ENCODE data around the gene SEMA4A. TPM values are rescaled to one million over a fixed set of nuclear protein-coding genes. Genes with fewer than 3 reads are reported as not detected.

SEMA4A gene
- total RNA-seq, 1 experiment from 2014 or later, result 46.7 TPM

GRCh38 chr1:156140879-156141707 lies 12.3 kb upstream of the SEMA4A start:
- Histone ChIP-seq H4K20me1 (ENCODE audit: insufficient read depth, low read depth, low read length) (no peaks in the 10 kb centered on the region), H3K4me2 (ENCODE audit: low read depth, low read length, poor library complexity, severe bottlenecking) (no peak overlapping the region), H3K27ac (ENCODE audit: low read length) (no peak overlapping the region), H3K79me2 (ENCODE audit: low read length) (no peaks in the 10 kb centered on the region), H3K4me3 (ENCODE audit: low read length) (no peak overlapping the region), H3K9me2 (replicated peaks; ENCODE audit: insufficient read depth, low read length) (no peaks in the 10 kb centered on the region), H3K9ac (ENCODE audit: low read length) (no peak overlapping the region), H3K9me3 (ENCODE audit: low read length) (no peaks in the 10 kb centered on the region), H3K36me3 (ENCODE audit: insufficient read depth, low read length) (no peaks in the 10 kb centered on the region), H2AFZ (ENCODE audit: low read length) (no peak overlapping the region), H3K27me3 (ENCODE audit: low read length) (no peaks in the 10 kb centered on the region), H3K4me1 (ENCODE audit: low read length) (peaks cover 3% of the 10 kb centered on the region)
- peak; percentile 67 for DNase-seq

- Histone ChIP-seq H3K4me3 (ENCODE audit: low read length) (no peak overlapping the region), H3K9ac (ENCODE audit: low read length) (no peak overlapping the region), H3K4me1 (ENCODE audit: low read length) (peaks cover 32% of the 10 kb centered on the region), H3K79me2 (ENCODE audit: low read length) (no peaks in the 10 kb centered on the region), H3K36me3 (ENCODE audit: insufficient read depth, low read length) (no peaks in the 10 kb centered on the region), H3K9me3 (ENCODE audit: low read length) (no peaks in the 10 kb centered on the region), H2AFZ (ENCODE audit: low read length) (no peak overlapping the region), H3K27me3 (ENCODE audit: low read length) (no peaks in the 10 kb centered on the region), H3K27ac (ENCODE audit: low read length) (no peak overlapping the region), H3K9me2 (replicated peaks; ENCODE audit: insufficient read depth, low read length) (no peaks in the 10 kb centered on the region), H4K20me1 (ENCODE audit: insufficient read depth, low read depth, low read length) (no peaks in the 10 kb centered on the region), H3K4me2 (ENCODE audit: low read depth, low read length, poor library complexity, severe bottlenecking) (no peak overlapping the region)
- no peak for DNase-seq
These were observed 9.5 kb upstream of the SEMA4A start for GRCh38 chr1:156143765-156144489.

DNA sequence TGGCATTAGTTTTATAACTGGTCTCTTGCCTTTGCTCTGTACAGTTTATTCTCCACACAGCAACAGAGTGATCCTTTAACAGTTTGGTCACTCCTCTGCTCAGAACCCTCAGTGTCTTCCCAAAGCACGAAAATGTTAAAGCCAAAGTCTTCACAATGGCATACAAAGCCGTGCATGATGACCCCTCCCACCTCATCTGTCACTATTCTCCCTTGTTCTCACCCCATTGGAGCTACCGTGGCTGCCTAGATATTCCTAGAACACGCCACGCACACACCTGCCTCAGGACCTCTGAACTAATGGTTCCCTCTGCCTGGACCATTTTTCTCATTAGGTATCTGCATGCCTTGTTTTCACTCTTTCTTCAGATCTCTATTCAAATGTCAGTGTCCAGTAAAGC lies 8.6 kb upstream of the SEMA4A start:
- no peaks in the 10 kb centered on the region for H4K20me1 ChIP-seq (ENCODE audit: insufficient read depth, low read depth, low read length)
- H3K27ac ChIP-seq (ENCODE audit: low read length), result no peak overlapping the region
- no peaks in the 10 kb centered on the region for H3K27me3 ChIP-seq (ENCODE audit: low read length)
- no peak for DNase-seq
- H3K9me3 ChIP-seq (ENCODE audit: low read length), result no peaks in the 10 kb centered on the region
- H3K9ac ChIP-seq (ENCODE audit: low read length), result no peak overlapping the region
- H3K4me1 ChIP-seq (ENCODE audit: low read length), result peaks cover 40% of the 10 kb centered on the region
- no peak overlapping the region for H2AFZ ChIP-seq (ENCODE audit: low read length)
- H3K79me2 ChIP-seq (ENCODE audit: low read length), result no peaks in the 10 kb centered on the region
- H3K36me3 ChIP-seq (ENCODE audit: insufficient read depth, low read length), result no peaks in the 10 kb centered on the region
- H3K4me3 ChIP-seq (ENCODE audit: low read length), result no peak overlapping the region
- no peak overlapping the region for H3K4me2 ChIP-seq (ENCODE audit: low read depth, low read length, poor library complexity, severe bottlenecking)
- H3K9me2 ChIP-seq (replicated peaks; ENCODE audit: insufficient read depth, low read length), result no peaks in the 10 kb centered on the region

DNA sequence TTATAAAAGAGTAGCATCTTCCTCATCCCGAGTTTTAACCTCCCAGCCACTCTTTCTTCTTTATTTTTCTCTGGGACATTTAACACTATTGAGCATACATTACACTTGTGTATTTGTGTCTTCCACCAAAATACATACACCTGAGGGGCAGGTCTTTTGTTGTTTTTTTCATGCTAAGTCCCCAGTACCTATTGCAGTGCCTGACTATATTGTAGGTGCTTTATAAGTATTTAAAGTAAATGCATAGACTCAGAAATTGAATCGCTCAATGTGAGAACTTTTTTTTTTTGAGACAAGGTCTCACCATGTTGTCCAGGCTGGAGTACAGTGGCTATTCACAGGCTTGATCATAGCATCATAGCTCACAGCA lies 7.8 kb upstream of the SEMA4A start:
- no peaks in the 10 kb centered on the region for H3K9me3 ChIP-seq (ENCODE audit: low read length)
- H3K27me3 ChIP-seq (ENCODE audit: low read length), result no peaks in the 10 kb centered on the region
- H3K9me2 ChIP-seq (replicated peaks; ENCODE audit: insufficient read depth, low read length), result no peaks in the 10 kb centered on the region
- H4K20me1 ChIP-seq (ENCODE audit: insufficient read depth, low read depth, low read length), result no peaks in the 10 kb centered on the region
- H3K4me3 ChIP-seq (ENCODE audit: low read length), result no peak overlapping the region
- H3K79me2 ChIP-seq (ENCODE audit: low read length), result no peaks in the 10 kb centered on the region
- H3K4me2 ChIP-seq (ENCODE audit: low read depth, low read length, poor library complexity, severe bottlenecking), result peak overlapping the region; percentile 60
- peak overlapping the region; percentile 8; the same call in 1 of the 2 replicates for H3K9ac ChIP-seq (ENCODE audit: low read length)
- no peak for DNase-seq
- H3K27ac ChIP-seq (ENCODE audit: low read length), result no peak overlapping the region
- H2AFZ ChIP-seq (ENCODE audit: low read length), result no peak overlapping the region
- peaks cover 49% of the 10 kb centered on the region for H3K4me1 ChIP-seq (ENCODE audit: low read length)
- H3K36me3 ChIP-seq (ENCODE audit: insufficient read depth, low read length), result no peaks in the 10 kb centered on the region

- Histone ChIP-seq H3K36me3 (ENCODE audit: insufficient read depth, low read length) (no peaks in the 10 kb centered on the region), H3K9me2 (replicated peaks; ENCODE audit: insufficient read depth, low read length) (no peaks in the 10 kb centered on the region), H3K4me3 (ENCODE audit: low read length) (peak overlapping the region; percentile 49), H3K9ac (ENCODE audit: low read length) (peak overlapping the region; percentile 47), H3K27ac (ENCODE audit: low read length) (peak overlapping the region; percentile 8; the same call in 1 of the 2 replicates), H3K4me1 (ENCODE audit: low read length) (peaks cover 54% of the 10 kb centered on the region), H2AFZ (ENCODE audit: low read length) (peak overlapping the region; percentile 43; the same call in 1 of the 2 replicates), H3K27me3 (ENCODE audit: low read length) (no peaks in the 10 kb centered on the region), H3K79me2 (ENCODE audit: low read length) (no peaks in the 10 kb centered on the region), H4K20me1 (ENCODE audit: insufficient read depth, low read depth, low read length) (no peaks in the 10 kb centered on the region), H3K9me3 (ENCODE audit: low read length) (no peaks in the 10 kb centered on the region), H3K4me2 (ENCODE audit: low read depth, low read length, poor library complexity, severe bottlenecking) (peak overlapping the region; percentile 60)
- peak; percentile 91 for DNase-seq
These were observed 7.2 kb upstream of the SEMA4A start for GRCh38 chr1:156146020-156146768.

- peak overlapping the region; percentile 60 for H3K4me2 ChIP-seq (ENCODE audit: low read depth, low read length, poor library complexity, severe bottlenecking)
- H3K79me2 ChIP-seq (ENCODE audit: low read length), result no peaks in the 10 kb centered on the region
- no peaks in the 10 kb centered on the region for H3K9me2 ChIP-seq (replicated peaks; ENCODE audit: insufficient read depth, low read length)
- peak overlapping the region; percentile 8; the same call in 1 of the 2 replicates for H3K27ac ChIP-seq (ENCODE audit: low read length)
- peak overlapping the region; percentile 43; the same call in 1 of the 2 replicates for H2AFZ ChIP-seq (ENCODE audit: low read length)
- no peaks in the 10 kb centered on the region for H3K36me3 ChIP-seq (ENCODE audit: insufficient read depth, low read length)
- H3K9ac ChIP-seq (ENCODE audit: low read length), result peak overlapping the region; percentile 47
- no peaks in the 10 kb centered on the region for H3K9me3 ChIP-seq (ENCODE audit: low read length)
- peaks cover 61% of the 10 kb centered on the region for H3K4me1 ChIP-seq (ENCODE audit: low read length)
- DNase-seq, result no peak
- no peaks in the 10 kb centered on the region for H4K20me1 ChIP-seq (ENCODE audit: insufficient read depth, low read depth, low read length)
- no peaks in the 10 kb centered on the region for H3K27me3 ChIP-seq (ENCODE audit: low read length)
- peak overlapping the region; percentile 49; the same call in 1 of the 2 replicates for H3K4me3 ChIP-seq (ENCODE audit: low read length)
These were observed 6.5 kb upstream of the SEMA4A start for GRCh38 chr1:156146769-156147405.

GRCh38 chr1:156148216-156148615 lies 5.2 kb upstream of the SEMA4A start:
- H3K27ac ChIP-seq (ENCODE audit: low read length), result peak overlapping the region; percentile 92
- H3K27me3 ChIP-seq (ENCODE audit: low read length), result no peaks in the 10 kb centered on the region
- H4K20me1 ChIP-seq (ENCODE audit: insufficient read depth, low read depth, low read length), result no peaks in the 10 kb centered on the region
- H3K4me3 ChIP-seq (ENCODE audit: low read length), result no peak overlapping the region; the same call in 1 of the 2 replicates
- no peaks in the 10 kb centered on the region for H3K36me3 ChIP-seq (ENCODE audit: insufficient read depth, low read length)
- peak overlapping the region; percentile 93 for H2AFZ ChIP-seq (ENCODE audit: low read length)
- no peaks in the 10 kb centered on the region for H3K9me2 ChIP-seq (replicated peaks; ENCODE audit: insufficient read depth, low read length)
- DNase-seq, result peak; percentile 61
- peaks cover 7% of the 10 kb centered on the region; the same call in 1 of the 2 replicates for H3K79me2 ChIP-seq (ENCODE audit: low read length)
- H3K9ac ChIP-seq (ENCODE audit: low read length), result peak overlapping the region; percentile 35; the same call in 1 of the 2 replicates
- H3K4me2 ChIP-seq (ENCODE audit: low read depth, low read length, poor library complexity, severe bottlenecking), result peak overlapping the region; percentile 53
- peaks cover 75% of the 10 kb centered on the region for H3K4me1 ChIP-seq (ENCODE audit: low read length)
- no peaks in the 10 kb centered on the region for H3K9me3 ChIP-seq (ENCODE audit: low read length)

Data from Karpas-422 (cell line).